ENCODE measurements around the gene NUDT13. TPM values are rescaled to one million over a fixed set of nuclear protein-coding genes. Genes with fewer than 3 reads are reported as not detected.

NUDT13 gene
- 1.8 to 2.9 TPM (median 2.0 TPM) in 3 replicates for total RNA-seq (2021)
- Bru-seq, nascent RNA: percentile 52 among the genes with signal in this experiment
- long read RNA-seq, experiment 1, partial matches to known transcripts: 1 of 4 reads
- long read RNA-seq, experiment 1, other reads (novel, unspliced or antisense): 2 of 4 reads
- long read RNA-seq, experiment 2, partial matches to known transcripts: 0 of 1 reads
- long read RNA-seq, experiment 2, other reads (novel, unspliced or antisense): 0 of 1 reads
- long read RNA-seq, experiment 3, partial matches to known transcripts: 0 of 4 reads
- long read RNA-seq, experiment 3, other reads (novel, unspliced or antisense): 1 of 4 reads

- Mint-ChIP-seq H3K27me3 (ENCODE audit: low read depth) (peaks cover 2% of the 10 kb centered on the region; the same call in 1 of the 2 replicates), H3K9me3 (peaks cover 21% of the 10 kb centered on the region), H3K4me3 (peak within 1 kb of the TSS; percentile 80), H3K4me1 (peaks cover 3% of the 10 kb centered on the region; the same call in 1 of the 2 replicates), H3K27ac (peak within 1 kb of the TSS; percentile 96), H3K36me3 (peaks cover 17% of the 10 kb centered on the region)
- DNase-seq (ENCODE audit: low spot score) (peak; percentile 56), ATAC-seq (peak; percentile 98)
- ChIA-PET CTCF (interaction anchor here (2.9 kb wide), 1 partner anchor 14 kb away, joined by 19 read pairs; the partner anchor contains the start of gene P4HA1), POLR2A (no interaction called here)
- TF ChIP-seq, protein P1, sequence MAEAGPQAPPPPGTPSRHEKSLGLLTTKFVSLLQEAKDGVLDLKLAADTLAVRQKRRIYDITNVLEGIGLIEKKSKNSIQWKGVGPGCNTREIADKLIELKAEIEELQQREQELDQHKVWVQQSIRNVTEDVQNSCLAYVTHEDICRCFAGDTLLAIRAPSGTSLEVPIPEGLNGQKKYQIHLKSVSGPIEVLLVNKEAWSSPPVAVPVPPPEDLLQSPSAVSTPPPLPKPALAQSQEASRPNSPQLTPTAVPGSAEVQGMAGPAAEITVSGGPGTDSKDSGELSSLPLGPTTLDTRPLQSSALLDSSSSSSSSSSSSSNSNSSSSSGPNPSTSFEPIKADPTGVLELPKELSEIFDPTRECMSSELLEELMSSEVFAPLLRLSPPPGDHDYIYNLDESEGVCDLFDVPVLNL (CRISPR knock-in tag; IDR thresholded peaks at IDR 0.05; ENCODE audit: borderline replicate concordance, low read depth): no peak
- TF ChIP-seq AR (CRISPR knock-in tag; IDR thresholded peaks at IDR 0.05) (no peak), ETV6 (CRISPR knock-in tag; IDR thresholded peaks at IDR 0.05) (peak; percentile 32; the same call in 1 of the 2 replicates), CBFB (CRISPR knock-in tag; IDR thresholded peaks at IDR 0.05; ENCODE audit: low read depth) (no peak), SP1 (CRISPR knock-in tag; conservative IDR thresholded peaks at IDR 0.05) (peak; percentile 55; the same call in 1 of the 2 replicates), GABPB1 (CRISPR knock-in tag; IDR thresholded peaks at IDR 0.05) (0 out of 2 replicates have a peak, but pooled peaks have one; percentile 15)
- TF ChIP-seq, protein P2, sequence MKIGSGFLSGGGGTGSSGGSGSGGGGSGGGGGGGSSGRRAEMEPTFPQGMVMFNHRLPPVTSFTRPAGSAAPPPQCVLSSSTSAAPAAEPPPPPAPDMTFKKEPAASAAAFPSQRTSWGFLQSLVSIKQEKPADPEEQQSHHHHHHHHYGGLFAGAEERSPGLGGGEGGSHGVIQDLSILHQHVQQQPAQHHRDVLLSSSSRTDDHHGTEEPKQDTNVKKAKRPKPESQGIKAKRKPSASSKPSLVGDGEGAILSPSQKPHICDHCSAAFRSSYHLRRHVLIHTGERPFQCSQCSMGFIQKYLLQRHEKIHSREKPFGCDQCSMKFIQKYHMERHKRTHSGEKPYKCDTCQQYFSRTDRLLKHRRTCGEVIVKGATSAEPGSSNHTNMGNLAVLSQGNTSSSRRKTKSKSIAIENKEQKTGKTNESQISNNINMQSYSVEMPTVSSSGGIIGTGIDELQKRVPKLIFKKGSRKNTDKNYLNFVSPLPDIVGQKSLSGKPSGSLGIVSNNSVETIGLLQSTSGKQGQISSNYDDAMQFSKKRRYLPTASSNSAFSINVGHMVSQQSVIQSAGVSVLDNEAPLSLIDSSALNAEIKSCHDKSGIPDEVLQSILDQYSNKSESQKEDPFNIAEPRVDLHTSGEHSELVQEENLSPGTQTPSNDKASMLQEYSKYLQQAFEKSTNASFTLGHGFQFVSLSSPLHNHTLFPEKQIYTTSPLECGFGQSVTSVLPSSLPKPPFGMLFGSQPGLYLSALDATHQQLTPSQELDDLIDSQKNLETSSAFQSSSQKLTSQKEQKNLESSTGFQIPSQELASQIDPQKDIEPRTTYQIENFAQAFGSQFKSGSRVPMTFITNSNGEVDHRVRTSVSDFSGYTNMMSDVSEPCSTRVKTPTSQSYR (CRISPR knock-in tag; IDR thresholded peaks at IDR 0.05): no peak
These were observed at the start of gene NUDT13 for GRCh38 chr10:73110345-73110849. Gene NUDT13 (plus strand): TSS chr10:73110455. CDS start chr10:73114366, 3,911 bp downstream.

DNA sequence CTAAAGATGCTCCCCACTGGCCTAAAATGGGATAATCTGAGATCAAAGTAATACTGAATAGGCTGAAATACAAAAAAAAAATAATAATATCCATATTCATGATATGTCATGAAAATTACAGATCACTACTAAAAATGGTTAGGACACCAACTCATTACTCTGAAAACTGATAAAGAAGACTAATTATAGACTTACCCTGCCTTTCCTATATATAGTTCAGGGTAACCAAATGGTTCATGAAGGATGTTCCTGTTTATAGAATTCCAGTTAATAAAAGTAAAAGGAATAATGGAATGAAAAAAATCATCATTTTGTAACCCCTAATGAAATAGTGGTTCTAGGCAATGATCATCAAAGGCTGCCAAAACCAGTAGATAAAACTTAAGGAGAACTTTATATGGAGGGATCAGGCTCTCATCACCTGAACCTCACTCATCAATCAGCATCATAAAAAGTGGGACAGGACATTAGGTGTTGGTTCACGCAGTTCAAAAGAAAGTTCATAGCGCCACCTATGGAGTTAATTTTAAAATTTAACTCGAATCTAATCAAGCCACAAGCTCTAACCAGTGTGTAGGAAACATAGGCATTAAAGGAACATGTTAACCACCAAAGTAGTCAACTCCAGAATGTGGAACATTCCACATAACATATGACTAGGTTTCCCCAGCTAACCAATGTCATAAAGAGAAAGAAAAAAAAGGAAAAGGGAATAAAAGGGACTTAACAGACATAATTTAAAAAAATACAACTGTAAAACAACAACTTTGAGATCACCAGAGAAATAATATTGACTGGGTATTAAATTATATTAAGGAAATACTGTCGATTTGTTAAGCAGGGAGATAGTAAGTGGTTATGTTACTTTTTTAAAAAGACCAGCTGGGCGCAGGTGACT lies 49.3 kb upstream of the NUDT13 start:
- no peak overlapping the region for H3K4me3 Mint-ChIP-seq
- peak overlapping the region; percentile 86; the same call in 1 of the 2 replicates for H3K27ac Mint-ChIP-seq
- no peaks in the 10 kb centered on the region for H3K27me3 Mint-ChIP-seq (ENCODE audit: low read depth)
- H3K4me1 Mint-ChIP-seq: no peaks in the 10 kb centered on the region; the same call in 1 of the 2 replicates
- ChIA-PET CTCF (interaction anchor here (0.6 to 2.3 kb wide), 29 partner anchors 9 to 696 kb away, joined by 3 to 10 read pairs (median 4); partner anchors contain the start of gene MCU), POLR2A (no interaction called here)
- no peaks in the 10 kb centered on the region for H3K9me3 Mint-ChIP-seq
- ATAC-seq: peak; percentile 75
- H3K36me3 Mint-ChIP-seq: peaks cover 40% of the 10 kb centered on the region
- no peak for DNase-seq (ENCODE audit: low spot score)
- TF ChIP-seq MXD4 (CRISPR knock-in tag; IDR thresholded peaks at IDR 0.05; ENCODE audit: borderline replicate concordance): no peak
- TF ChIP-seq, protein P3, sequence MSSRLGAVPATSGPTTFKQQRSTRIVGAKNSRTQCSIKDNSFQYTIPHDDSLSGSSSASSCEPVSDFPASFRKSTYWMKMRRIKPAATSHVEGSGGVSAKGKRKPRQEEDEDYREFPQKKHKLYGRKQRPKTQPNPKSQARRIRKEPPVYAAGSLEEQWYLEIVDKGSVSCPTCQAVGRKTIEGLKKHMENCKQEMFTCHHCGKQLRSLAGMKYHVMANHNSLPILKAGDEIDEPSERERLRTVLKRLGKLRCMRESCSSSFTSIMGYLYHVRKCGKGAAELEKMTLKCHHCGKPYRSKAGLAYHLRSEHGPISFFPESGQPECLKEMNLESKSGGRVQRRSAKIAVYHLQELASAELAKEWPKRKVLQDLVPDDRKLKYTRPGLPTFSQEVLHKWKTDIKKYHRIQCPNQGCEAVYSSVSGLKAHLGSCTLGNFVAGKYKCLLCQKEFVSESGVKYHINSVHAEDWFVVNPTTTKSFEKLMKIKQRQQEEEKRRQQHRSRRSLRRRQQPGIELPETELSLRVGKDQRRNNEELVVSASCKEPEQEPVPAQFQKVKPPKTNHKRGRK (CRISPR knock-in tag; IDR thresholded peaks at IDR 0.05; ENCODE audit: borderline replicate concordance): no peak
- no peak for TF ChIP-seq EMX1 (CRISPR knock-in tag; IDR thresholded peaks at IDR 0.05)
- no peak for TF ChIP-seq OVOL2 (CRISPR knock-in tag; IDR thresholded peaks at IDR 0.05; ENCODE audit: borderline replicate concordance)
- no peak for TF ChIP-seq ZNF532 (CRISPR knock-in tag; IDR thresholded peaks at IDR 0.05; ENCODE audit: borderline replicate concordance)
- no peak for TF ChIP-seq GRHL2 (CRISPR knock-in tag; IDR thresholded peaks at IDR 0.05; ENCODE audit: insufficient replicate concordance, severe bottlenecking)
- no peak for TF ChIP-seq RORB (CRISPR knock-in tag; IDR thresholded peaks at IDR 0.05)
- TF ChIP-seq MYBL2 (CRISPR knock-in tag; IDR thresholded peaks at IDR 0.05): no peak
- TF ChIP-seq CREM (CRISPR knock-in tag; IDR thresholded peaks at IDR 0.05): no peak
- no peak for TF ChIP-seq ERG (CRISPR knock-in tag; IDR thresholded peaks at IDR 0.05)
